ENCODE data around the gene SKAP2. TPM values are rescaled to one million over a fixed set of nuclear protein-coding genes. Genes with fewer than 3 reads are reported as not detected.

Gene SKAP2
- total RNA-seq, 1 experiment from 2014 or later, result 3.2 TPM

GRCh38 chr7:26688936-26689506 lies 175.4 kb downstream of the SKAP2 start:
- no peak overlapping the region for H3K4me2 ChIP-seq (ENCODE audit: insufficient read depth, insufficient read length, low read length)
- Mint-ChIP-seq H3K27me3 (ENCODE audit: low read depth) (no peaks in the 10 kb centered on the region; the same call in 1 of the 2 replicates), H3K36me3 (ENCODE audit: insufficient read depth in 1 of 3, low read depth in 3 of 3) (no peaks in the 10 kb centered on the region), H3K9me3 (no peaks in the 10 kb centered on the region), H3K27ac (no peak overlapping the region), H3K4me3 (no peak overlapping the region), H3K4me1 (peaks cover 18 to 19% of the 10 kb centered on the region in 2 experiments)
- H4K20me1 ChIP-seq (ENCODE audit: control insufficient read depth, insufficient read depth, insufficient read length), result no peaks in the 10 kb centered on the region
- no peak overlapping the region for H2AK5ac ChIP-seq (ENCODE audit: insufficient read length, low read length)
- H3K79me1 ChIP-seq (ENCODE audit: insufficient read depth, low read depth, low read length, poor library complexity, severe bottlenecking), result no peaks in the 10 kb centered on the region
- H2AFZ ChIP-seq (ENCODE audit: low read length), result no peak overlapping the region
- no peak overlapping the region for H2BK20ac ChIP-seq (ENCODE audit: low read depth, low read length, poor library complexity, severe bottlenecking)
- no peak for TF ChIP-seq CTCF (conservative IDR thresholded peaks at IDR 0.05)
- H3K79me2 ChIP-seq (ENCODE audit: insufficient read depth, low read length), result no peaks in the 10 kb centered on the region
- no peak overlapping the region for H2BK15ac ChIP-seq (ENCODE audit: low read depth, low read length)
- H3K4me1 ChIP-seq (ENCODE audit: insufficient read depth, low read length), result no peaks in the 10 kb centered on the region
- H2BK12ac ChIP-seq (ENCODE audit: insufficient read length, low read depth, low read length), result no peak overlapping the region
- H3T11ph ChIP-seq (ENCODE audit: low read length), result no peak overlapping the region
- no CpG with 5 or more reads among the region's 4 CpGs for WGBS (ENCODE audit: extremely low coverage, insufficient read length, low lambda C conversion rate)
- H2BK5ac ChIP-seq (ENCODE audit: insufficient read length, low read length), result no peak overlapping the region
- no peak overlapping the region for H3K4ac ChIP-seq (ENCODE audit: low read depth, low read length)
- no peak overlapping the region for H3K18ac ChIP-seq (ENCODE audit: insufficient read length, low read depth, low read length)
- no peak overlapping the region for H4K91ac ChIP-seq (ENCODE audit: insufficient read length, low read depth, low read length)
- H3K14ac ChIP-seq (ENCODE audit: insufficient read depth, low read length), result no peak overlapping the region
- H3K23ac ChIP-seq (ENCODE audit: insufficient read length, low read depth, low read length), result no peak overlapping the region
- H3K9ac ChIP-seq (ENCODE audit: extremely low read depth, insufficient read length, low read length), result no peak overlapping the region
- H3K23me2 ChIP-seq (ENCODE audit: insufficient read length, low read depth, low read length, poor library complexity, severe bottlenecking), result no peaks in the 10 kb centered on the region
- H3K27ac ChIP-seq (ENCODE audit: insufficient read length, low read depth, low read length), result no peak overlapping the region
- H3K9me3 ChIP-seq (ENCODE audit: control insufficient read depth, low read depth, low read length), result no peaks in the 10 kb centered on the region
- no peak overlapping the region for H2BK120ac ChIP-seq (ENCODE audit: low read depth, low read length, poor library complexity, severe bottlenecking)
- no peak for DNase-seq
- no peak overlapping the region for H4K5ac ChIP-seq (ENCODE audit: insufficient read length, low read depth, low read length)
- H4K8ac ChIP-seq (replicated peaks; ENCODE audit: insufficient read length, low read depth, low read length), result no peak overlapping the region
- no peaks in the 10 kb centered on the region for H3K27me3 ChIP-seq (ENCODE audit: insufficient read depth, low read length)
- H3K56ac ChIP-seq (ENCODE audit: insufficient read length, low read depth, low read length), result no peak overlapping the region

All from H9 (cell line).